ENCODE data around the gene UBASH3B.

The UBASH3B gene

GRCh38 chr11:122758339-122758738 is 102.8 kb downstream of the UBASH3B start:
- Histone ChIP-seq H3K36me3 (no peaks in the 10 kb centered on the region), H3K9me3 (no peaks in the 10 kb centered on the region), H3K4me3 (ENCODE audit: low read depth, low read length) (no peak overlapping the region), H3K4me1 (no peaks in the 10 kb centered on the region), H3K27me3 (no peaks in the 10 kb centered on the region; the same call in 1 of the 2 replicates)
- TF ChIP-seq CTCF (IDR thresholded peaks at IDR 0.05; ENCODE audit: low read depth, low read length) = no peak
- no peak for DNase-seq

- H3K27me3 ChIP-seq = no peaks in the 10 kb centered on the region; the same call in 1 of the 2 replicates
- no peaks in the 10 kb centered on the region for H3K9me3 ChIP-seq
- no peak for TF ChIP-seq CTCF (IDR thresholded peaks at IDR 0.05; ENCODE audit: low read depth, low read length)
- no peaks in the 10 kb centered on the region for H3K4me1 ChIP-seq
- H3K36me3 ChIP-seq = no peaks in the 10 kb centered on the region
- DNase-seq = no peak
- H3K4me3 ChIP-seq (ENCODE audit: low read depth, low read length) = no peak overlapping the region
These were observed 103.5 kb downstream of the UBASH3B start for GRCh38 chr11:122758974-122759373.

GRCh38 chr11:122763108-122763507 is 107.6 kb downstream of the UBASH3B start:
- TF ChIP-seq CTCF (IDR thresholded peaks at IDR 0.05; ENCODE audit: low read depth, low read length) = no peak
- DNase-seq = no peak
- no peaks in the 10 kb centered on the region for H3K9me3 ChIP-seq
- no peaks in the 10 kb centered on the region for H3K4me1 ChIP-seq
- H3K27me3 ChIP-seq = peaks cover 5% of the 10 kb centered on the region
- H3K4me3 ChIP-seq (ENCODE audit: low read depth, low read length) = no peak overlapping the region
- H3K36me3 ChIP-seq = no peaks in the 10 kb centered on the region

- no peaks in the 10 kb centered on the region for H3K4me1 ChIP-seq
- DNase-seq = no peak
- no peaks in the 10 kb centered on the region for H3K36me3 ChIP-seq
- H3K9me3 ChIP-seq = no peaks in the 10 kb centered on the region
- H3K27me3 ChIP-seq = peaks cover 5% of the 10 kb centered on the region
- no peak overlapping the region for H3K4me3 ChIP-seq (ENCODE audit: low read depth, low read length)
- no peak for TF ChIP-seq CTCF (IDR thresholded peaks at IDR 0.05; ENCODE audit: low read depth, low read length)
These were observed 109.0 kb downstream of the UBASH3B start for GRCh38 chr11:122764371-122765090.

- H3K27me3 ChIP-seq = peaks cover 5% of the 10 kb centered on the region
- no peak for TF ChIP-seq CTCF (IDR thresholded peaks at IDR 0.05; ENCODE audit: low read depth, low read length)
These were observed 110.1 kb downstream of the UBASH3B start for GRCh38 chr11:122765487-122766131.

More at GRCh38 chr11:122765487-122766131, 110.1 kb downstream of the UBASH3B start:
- Histone ChIP-seq H3K4me1 (no peaks in the 10 kb centered on the region), H3K4me3 (ENCODE audit: low read depth, low read length) (no peak overlapping the region), H3K9me3 (no peaks in the 10 kb centered on the region), H3K36me3 (no peaks in the 10 kb centered on the region)
- no peak for DNase-seq

All from BE2C (cell line).